ENCODE results near the gene FOXF2. TPM values are rescaled to one million over a fixed set of nuclear protein-coding genes. Genes with fewer than 3 reads are reported as not detected.
A peak's percentile ranks its signal among the peaks of the same experiment; 100 is the strongest.

Gene FOXF2
- total RNA-seq, 3 donors from 2014 or later = 0.73 to 4.9 (median 1.6) TPM

DNA sequence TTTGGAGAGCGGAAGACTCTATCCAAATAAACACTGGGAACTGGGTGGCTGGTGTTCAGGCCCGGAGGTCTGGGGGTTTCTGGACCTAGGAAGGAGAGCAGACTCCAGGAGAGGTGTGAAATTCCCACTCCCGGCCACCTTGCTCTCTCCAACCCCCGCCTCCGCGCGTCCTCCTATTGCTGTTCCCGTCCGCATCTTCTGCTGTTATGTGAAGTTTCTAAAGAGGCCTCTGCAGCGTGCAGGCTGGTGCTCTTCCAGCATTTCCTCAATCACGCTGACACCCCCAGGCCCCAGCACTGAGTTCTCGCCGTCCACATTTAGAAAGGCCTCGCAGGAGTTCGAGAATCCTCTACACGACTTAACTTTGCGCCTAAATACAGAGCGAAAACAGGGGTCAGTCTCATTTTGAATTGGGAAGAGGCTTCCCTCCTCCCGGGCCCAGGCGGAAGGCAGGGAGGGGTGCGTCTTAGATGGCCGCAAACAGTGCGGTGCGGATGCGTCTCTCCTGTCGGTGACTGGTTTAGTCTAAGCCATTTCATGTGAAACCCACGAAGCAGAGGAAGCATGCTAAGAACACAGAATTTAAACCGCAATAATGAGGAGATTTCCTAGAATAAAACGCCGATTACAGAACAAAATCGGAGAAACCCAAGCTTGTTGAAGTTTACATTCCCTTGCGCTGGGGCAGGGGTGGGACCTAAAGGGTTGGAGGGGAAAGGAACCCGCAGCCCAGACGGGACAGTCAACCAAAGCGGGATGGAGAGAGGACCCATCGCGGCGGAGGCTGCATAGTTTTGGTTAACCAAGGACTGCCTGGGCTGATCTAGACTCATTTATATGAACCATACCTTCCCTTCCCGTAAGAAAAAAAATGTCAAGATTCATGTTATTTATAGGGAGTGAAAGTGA is 4.0 kb upstream of the FOXF2 start:
- no peaks in the 10 kb centered on the region for H3K9me3 ChIP-seq
- intact Hi-C loops (cut with DNase I; ENCODE audit: low total_unique reads) = no loop called here
- no peak overlapping the region for H3K27ac ChIP-seq
- peaks cover 6 to 7% of the 10 kb centered on the region in 2 donors for H3K4me1 ChIP-seq
- TF ChIP-seq POLR2AphosphoS5 (IDR thresholded peaks at IDR 0.05) (no peak), POLR2A (IDR thresholded peaks at IDR 0.05) (no peak)
- TF ChIP-seq, protein P1, sequence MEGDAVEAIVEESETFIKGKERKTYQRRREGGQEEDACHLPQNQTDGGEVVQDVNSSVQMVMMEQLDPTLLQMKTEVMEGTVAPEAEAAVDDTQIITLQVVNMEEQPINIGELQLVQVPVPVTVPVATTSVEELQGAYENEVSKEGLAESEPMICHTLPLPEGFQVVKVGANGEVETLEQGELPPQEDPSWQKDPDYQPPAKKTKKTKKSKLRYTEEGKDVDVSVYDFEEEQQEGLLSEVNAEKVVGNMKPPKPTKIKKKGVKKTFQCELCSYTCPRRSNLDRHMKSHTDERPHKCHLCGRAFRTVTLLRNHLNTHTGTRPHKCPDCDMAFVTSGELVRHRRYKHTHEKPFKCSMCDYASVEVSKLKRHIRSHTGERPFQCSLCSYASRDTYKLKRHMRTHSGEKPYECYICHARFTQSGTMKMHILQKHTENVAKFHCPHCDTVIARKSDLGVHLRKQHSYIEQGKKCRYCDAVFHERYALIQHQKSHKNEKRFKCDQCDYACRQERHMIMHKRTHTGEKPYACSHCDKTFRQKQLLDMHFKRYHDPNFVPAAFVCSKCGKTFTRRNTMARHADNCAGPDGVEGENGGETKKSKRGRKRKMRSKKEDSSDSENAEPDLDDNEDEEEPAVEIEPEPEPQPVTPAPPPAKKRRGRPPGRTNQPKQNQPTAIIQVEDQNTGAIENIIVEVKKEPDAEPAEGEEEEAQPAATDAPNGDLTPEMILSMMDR (IDR thresholded peaks at IDR 0.05) = no peak
- H3K36me3 ChIP-seq = no peaks in the 10 kb centered on the region
- no peak for DNase-seq (ENCODE audit: low spot score in 2 of 2)
- H3K4me3 ChIP-seq = no peak overlapping the region
- H3K27me3 ChIP-seq = peaks cover 0 to 83% of the 10 kb centered on the region in 2 donors

DNA sequence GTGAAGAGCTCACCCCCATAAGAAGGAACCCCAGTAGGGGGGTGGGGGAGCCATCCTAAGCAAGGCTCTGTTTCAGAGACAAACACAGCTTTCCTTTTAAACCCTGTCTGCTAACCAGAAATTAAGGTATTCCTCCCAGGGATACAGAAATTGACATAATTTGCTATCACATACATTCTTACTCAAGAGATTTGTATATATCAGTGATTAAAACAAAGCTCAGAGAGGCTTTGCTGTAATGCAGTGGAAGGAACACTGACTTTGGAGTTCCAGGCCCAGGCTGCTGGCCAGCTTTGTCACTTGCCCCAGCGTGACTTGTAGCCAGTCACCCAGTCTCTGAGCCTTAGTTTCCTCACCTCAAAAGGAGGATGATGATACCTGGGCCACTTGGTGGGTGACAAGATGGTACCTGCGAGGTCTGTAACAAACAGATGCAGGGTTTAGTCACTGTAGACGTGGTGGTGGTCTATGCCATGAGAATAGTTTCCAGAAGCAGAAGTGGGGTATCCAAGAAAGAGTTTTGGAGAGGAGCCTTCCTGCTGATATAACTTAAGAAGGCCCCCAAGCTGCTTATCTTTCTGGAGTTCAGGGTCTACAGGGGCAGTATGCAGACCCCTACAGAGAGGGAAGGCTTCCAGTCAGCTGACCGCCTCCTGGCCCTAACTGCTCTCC is 3.2 kb upstream of the FOXF2 start:
- Histone ChIP-seq H3K9me3 (no peaks in the 10 kb centered on the region), H3K27me3 (peaks cover 0 to 83% of the 10 kb centered on the region in 2 donors), H3K4me1 (peaks cover 6 to 7% of the 10 kb centered on the region in 2 donors), H3K27ac (no peak overlapping the region), H3K4me3 (no peak overlapping the region), H3K36me3 (no peaks in the 10 kb centered on the region)
- intact Hi-C loops (cut with DNase I; ENCODE audit: low total_unique reads) = no loop called here
- no peak for TF ChIP-seq POLR2A (IDR thresholded peaks at IDR 0.05)
- no peak for TF ChIP-seq POLR2AphosphoS5 (IDR thresholded peaks at IDR 0.05)
- TF ChIP-seq, protein P1 (IDR thresholded peaks at IDR 0.05) = no peak
- DNase-seq (ENCODE audit: low spot score in 2 of 2) = no peak

DNA sequence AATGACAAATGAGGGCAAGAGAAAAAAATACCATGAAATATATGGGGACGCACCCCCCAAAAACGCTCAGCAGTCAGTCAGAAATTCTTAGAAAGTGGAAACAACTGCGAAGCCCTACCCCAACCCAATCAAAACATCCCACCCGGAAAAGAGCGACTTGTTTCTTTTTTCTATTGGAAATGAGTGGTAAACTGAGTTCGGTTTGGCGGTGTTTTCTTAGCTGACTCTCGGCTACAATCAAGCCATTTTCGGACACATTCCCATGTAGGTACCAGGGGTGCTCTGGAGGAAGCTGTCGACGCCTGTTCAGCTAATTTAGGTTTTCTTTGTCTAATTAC is 1.9 kb upstream of the FOXF2 start:
- Histone ChIP-seq H3K36me3 (no peaks in the 10 kb centered on the region), H3K4me1 (peaks cover under 1 to 2% of the 10 kb centered on the region in 2 donors), H3K27ac (no peak overlapping the region), H3K9me3 (no peaks in the 10 kb centered on the region), H3K4me3 (no peak overlapping the region), H3K27me3 (peaks cover 0 to 83% of the 10 kb centered on the region in 2 donors)
- intact Hi-C loops (cut with DNase I; ENCODE audit: low total_unique reads) = no loop called here
- TF ChIP-seq POLR2AphosphoS5 (IDR thresholded peaks at IDR 0.05) (no peak), POLR2A (IDR thresholded peaks at IDR 0.05) (no peak)
- TF ChIP-seq, protein P1 (IDR thresholded peaks at IDR 0.05) = no peak
- DNase-seq (ENCODE audit: low spot score in 2 of 2) = no peak

DNA sequence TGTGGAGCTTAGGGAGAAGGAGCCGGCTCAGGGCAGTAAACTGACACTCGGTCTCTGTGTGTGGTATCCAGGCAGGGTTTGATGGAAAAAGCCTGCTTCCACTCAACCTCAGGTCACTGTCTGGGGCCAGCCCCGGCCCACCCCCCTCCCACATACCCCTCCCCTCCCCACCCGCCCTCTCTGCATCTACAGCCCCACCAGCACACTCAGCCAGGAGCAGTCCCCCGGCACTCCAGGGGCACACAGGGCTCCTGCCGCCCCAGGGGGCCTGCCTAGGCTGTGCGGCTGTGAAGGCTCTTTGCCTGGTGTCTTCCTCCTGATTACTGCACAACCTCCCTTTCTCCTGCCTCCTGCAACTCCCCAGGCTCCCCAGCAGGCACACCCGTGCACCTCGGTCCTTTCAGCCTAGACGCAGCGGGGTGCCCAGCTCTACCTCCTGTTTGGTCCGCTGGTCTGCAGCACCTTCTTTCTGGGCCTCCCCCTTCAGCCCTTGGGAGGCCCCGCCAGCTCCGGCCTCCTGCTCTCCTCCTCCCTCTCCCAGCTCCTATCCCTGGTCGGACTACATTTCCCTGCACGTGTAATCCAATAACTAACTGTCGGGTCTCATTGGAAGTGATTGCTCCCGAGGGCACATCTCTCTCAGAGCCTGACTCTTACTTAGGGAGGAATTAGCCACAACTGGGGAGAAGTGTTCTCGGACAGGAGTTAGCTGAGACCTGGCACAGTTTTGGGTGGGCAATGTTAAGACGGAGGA is 1.3 kb upstream of the FOXF2 start:
- Histone ChIP-seq H3K27me3 (peaks cover 0 to 83% of the 10 kb centered on the region in 2 donors), H3K4me3 (peak overlapping the region in 2 of 3 donors; percentile 25 to 51), H3K27ac (no peak overlapping the region)

More for the DNA sequence above, 1.3 kb upstream of the FOXF2 start:
- TF ChIP-seq, protein P1 (IDR thresholded peaks at IDR 0.05) = no peak
- TF ChIP-seq POLR2AphosphoS5 (IDR thresholded peaks at IDR 0.05) = no peak
- TF ChIP-seq POLR2A (IDR thresholded peaks at IDR 0.05) = no peak
- H3K9me3 ChIP-seq = no peaks in the 10 kb centered on the region
- no peaks in the 10 kb centered on the region for H3K36me3 ChIP-seq
- H3K4me1 ChIP-seq = peaks cover 0 to 2% of the 10 kb centered on the region in 2 donors
- no peak for DNase-seq (ENCODE audit: low spot score in 2 of 2)
- intact Hi-C loops (cut with DNase I; ENCODE audit: low total_unique reads) = no loop called here
